Measurements from ENCODE around the gene BET1L.

Gene BET1L

DNA sequence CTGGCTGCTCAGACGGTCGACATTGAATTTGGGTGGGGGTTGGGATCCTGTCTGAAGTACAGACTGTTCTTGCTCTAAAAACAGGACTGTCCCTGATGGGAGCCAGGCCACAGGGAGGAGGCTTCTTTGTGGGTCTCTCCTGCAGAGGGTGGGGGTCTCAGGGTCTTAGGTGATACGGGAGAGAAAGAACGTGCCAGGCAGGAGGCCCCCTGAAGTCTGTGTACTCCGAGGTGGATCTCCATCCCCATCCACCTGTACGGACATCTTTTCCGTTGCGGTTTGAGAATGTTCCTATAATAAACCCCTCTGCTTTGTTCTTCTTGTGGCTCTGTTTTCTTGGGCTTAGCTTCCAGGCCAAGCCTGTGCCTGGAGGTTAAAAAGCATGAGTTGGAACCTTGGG, 45.5 kb upstream of the BET1L start:
- no peak overlapping the region for H3K4me3 ChIP-seq
- DNase-seq: no peak
- no peaks in the 10 kb centered on the region for H3K9me3 ChIP-seq
- intact Hi-C loops (cut with DNase I; ENCODE audit: low total_unique reads): loop anchor here (10.0 kb wide), 1 partner anchor 52 kb away; the partner anchor contains the start of gene IFITM2
- H3K27me3 ChIP-seq: peaks cover 0 to 3% of the 10 kb centered on the region in 2 donors
- TF ChIP-seq, protein P1, sequence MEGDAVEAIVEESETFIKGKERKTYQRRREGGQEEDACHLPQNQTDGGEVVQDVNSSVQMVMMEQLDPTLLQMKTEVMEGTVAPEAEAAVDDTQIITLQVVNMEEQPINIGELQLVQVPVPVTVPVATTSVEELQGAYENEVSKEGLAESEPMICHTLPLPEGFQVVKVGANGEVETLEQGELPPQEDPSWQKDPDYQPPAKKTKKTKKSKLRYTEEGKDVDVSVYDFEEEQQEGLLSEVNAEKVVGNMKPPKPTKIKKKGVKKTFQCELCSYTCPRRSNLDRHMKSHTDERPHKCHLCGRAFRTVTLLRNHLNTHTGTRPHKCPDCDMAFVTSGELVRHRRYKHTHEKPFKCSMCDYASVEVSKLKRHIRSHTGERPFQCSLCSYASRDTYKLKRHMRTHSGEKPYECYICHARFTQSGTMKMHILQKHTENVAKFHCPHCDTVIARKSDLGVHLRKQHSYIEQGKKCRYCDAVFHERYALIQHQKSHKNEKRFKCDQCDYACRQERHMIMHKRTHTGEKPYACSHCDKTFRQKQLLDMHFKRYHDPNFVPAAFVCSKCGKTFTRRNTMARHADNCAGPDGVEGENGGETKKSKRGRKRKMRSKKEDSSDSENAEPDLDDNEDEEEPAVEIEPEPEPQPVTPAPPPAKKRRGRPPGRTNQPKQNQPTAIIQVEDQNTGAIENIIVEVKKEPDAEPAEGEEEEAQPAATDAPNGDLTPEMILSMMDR (IDR thresholded peaks at IDR 0.05): no peak
- no peak overlapping the region for H3K27ac ChIP-seq
- H3K36me3 ChIP-seq: peaks cover 15 to 62% (median 58%) of the 10 kb centered on the region in 3 donors
- no peaks in the 10 kb centered on the region for H3K4me1 ChIP-seq

DNA sequence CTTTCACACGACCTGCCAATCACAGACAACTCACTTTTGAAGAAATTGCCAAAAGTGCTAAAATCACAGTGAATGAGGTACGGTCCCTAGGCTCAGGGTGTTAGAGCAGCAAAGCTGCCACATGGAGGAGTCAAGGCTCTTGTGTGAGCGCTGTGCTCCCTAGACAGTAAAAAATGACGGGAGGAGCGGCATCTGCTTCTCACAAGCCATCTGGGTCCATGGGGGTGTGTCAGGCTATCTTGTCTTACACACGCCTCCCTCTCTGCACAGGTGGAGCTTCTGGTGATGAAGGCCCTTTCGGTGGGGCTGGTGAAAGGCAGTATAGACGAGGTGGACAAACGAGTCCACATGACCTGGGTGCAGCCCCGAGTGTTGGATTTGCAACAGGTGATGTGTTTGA, 44.4 kb upstream of the BET1L start:
- Histone ChIP-seq H3K4me1 (no peaks in the 10 kb centered on the region), H3K9me3 (no peaks in the 10 kb centered on the region), H3K36me3 (peaks cover 26 to 73% (median 67%) of the 10 kb centered on the region in 3 donors), H3K27me3 (no peaks in the 10 kb centered on the region), H3K27ac (no peak overlapping the region), H3K4me3 (no peak overlapping the region)
- TF ChIP-seq, protein P1 (IDR thresholded peaks at IDR 0.05): no peak
- no peak for DNase-seq
- intact Hi-C loops (cut with DNase I; ENCODE audit: low total_unique reads): loop anchor here (10.0 kb wide), 1 partner anchor 53 kb away; the partner anchor contains the start of gene IFITM2

DNA sequence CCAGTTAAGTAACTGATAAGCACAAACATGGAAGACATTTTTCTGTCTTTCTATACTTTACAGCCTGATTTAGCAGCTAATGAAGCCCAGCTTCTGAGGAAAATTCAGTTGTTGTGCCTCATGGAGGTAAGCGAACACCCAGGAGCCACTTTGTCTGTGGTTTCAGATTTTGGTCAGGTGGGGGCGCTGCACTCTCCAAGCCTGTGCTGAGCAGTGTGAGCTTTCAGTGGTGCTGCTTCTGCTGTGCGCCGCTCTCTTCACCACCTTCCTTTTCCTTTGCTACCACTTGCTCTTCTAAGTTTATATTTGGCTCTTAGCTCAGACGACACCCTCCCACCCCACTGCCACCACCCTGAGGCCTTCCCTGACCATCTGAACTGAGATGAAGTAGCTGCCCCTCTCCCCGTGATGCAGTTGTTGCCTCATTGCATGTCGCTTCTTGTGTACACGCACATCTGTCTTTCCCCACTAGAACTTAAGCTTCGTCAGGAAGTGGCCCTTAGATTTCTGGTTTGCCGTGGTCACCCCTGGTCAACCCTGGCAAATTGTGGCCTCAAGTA, 43.6 kb upstream of the BET1L start:
- H3K4me3 ChIP-seq: no peak overlapping the region
- H3K27me3 ChIP-seq: no peaks in the 10 kb centered on the region
- peaks cover 34 to 81% (median 74%) of the 10 kb centered on the region in 3 donors for H3K36me3 ChIP-seq
- TF ChIP-seq, protein P1 (IDR thresholded peaks at IDR 0.05): peak; percentile 54 to 55
- intact Hi-C loops (cut with DNase I; ENCODE audit: low total_unique reads): loop anchor here (10.0 kb wide), 1 partner anchor 54 kb away; the partner anchor contains the start of gene IFITM2
- no peak overlapping the region for H3K27ac ChIP-seq
- no peaks in the 10 kb centered on the region for H3K9me3 ChIP-seq
- DNase-seq: peak; percentile 43 to 71
- no peaks in the 10 kb centered on the region for H3K4me1 ChIP-seq

DNA sequence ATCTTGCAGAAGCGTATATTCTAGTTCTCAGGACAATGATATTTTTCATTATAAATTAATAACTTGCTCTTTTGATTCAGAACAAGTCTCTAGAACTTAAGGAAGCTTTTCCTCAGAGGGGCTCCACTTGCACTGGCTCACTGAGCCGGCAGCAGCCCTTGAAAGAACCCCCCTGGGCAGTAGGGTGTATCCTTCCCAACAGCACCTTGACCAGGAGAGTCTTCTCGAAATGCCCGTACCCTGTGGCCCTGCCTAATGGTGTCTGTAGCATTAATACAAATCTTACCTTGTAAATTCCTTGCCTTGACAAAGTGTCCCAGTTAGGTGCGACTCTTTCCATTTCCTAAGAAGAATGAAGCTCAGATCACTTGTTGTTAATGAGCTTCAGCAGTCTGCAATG, 43.1 kb upstream of the BET1L start:
- H3K27ac ChIP-seq: no peak overlapping the region
- no peaks in the 10 kb centered on the region for H3K9me3 ChIP-seq
- peak in 1 of 2 donors; percentile 6 for DNase-seq
- TF ChIP-seq, protein P1 (IDR thresholded peaks at IDR 0.05): no peak
- no peaks in the 10 kb centered on the region for H3K27me3 ChIP-seq
- H3K36me3 ChIP-seq: peaks cover 39 to 86% (median 78%) of the 10 kb centered on the region in 3 donors
- H3K4me3 ChIP-seq: no peak overlapping the region
- no peaks in the 10 kb centered on the region for H3K4me1 ChIP-seq
- intact Hi-C loops (cut with DNase I; ENCODE audit: low total_unique reads): loop anchor here (10.0 kb wide), 1 partner anchor 55 kb away; the partner anchor contains the start of gene IFITM2

DNA sequence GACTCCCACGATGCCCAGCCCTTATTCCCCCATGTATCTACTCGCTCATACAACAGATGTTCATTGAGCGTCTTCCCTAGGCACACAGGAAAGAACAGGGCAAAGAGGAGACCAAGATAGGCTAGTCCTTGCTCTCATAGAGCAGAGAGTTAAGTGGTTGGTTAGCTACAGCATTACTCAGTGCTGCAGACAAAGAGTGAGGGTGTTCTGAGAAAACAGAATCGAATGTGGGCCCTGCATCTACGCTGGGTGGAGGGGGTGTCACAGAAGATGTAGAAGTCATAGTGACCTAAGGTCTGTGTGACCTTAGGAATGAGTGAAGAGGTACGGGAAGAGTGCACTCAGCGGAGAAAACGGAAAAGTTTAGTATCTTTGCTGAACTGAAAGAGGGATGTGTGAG, 41.9 kb upstream of the BET1L start:
- Histone ChIP-seq H3K36me3 (peaks cover 51 to 98% (median 90%) of the 10 kb centered on the region in 3 donors), H3K4me1 (no peaks in the 10 kb centered on the region), H3K4me3 (no peak overlapping the region), H3K27ac (no peak overlapping the region), H3K9me3 (no peaks in the 10 kb centered on the region), H3K27me3 (no peaks in the 10 kb centered on the region)
- DNase-seq: peak in 1 of 2 donors; percentile 9
- TF ChIP-seq, protein P1 (IDR thresholded peaks at IDR 0.05): no peak
- intact Hi-C loops (cut with DNase I; ENCODE audit: low total_unique reads): no loop called here
